Astrocyte (in vitro differentiated cells and primary cell): ENCODE results near the gene KIF14.
"Not testable (repeated sequence)": the region's sequence is repeated elsewhere in the genome, so short reads cannot be mapped to it uniquely, and the experiment has no call there.

ENCODE experiments used
- EZH2 ChIP-seq: IDR thresholded peaks from 2 replicates; pipeline ENCODE4 v1.6.1; 2012; ENCODE audit warnings: mild to moderate bottlenecking, low read length, inconsistent platforms; ENCODE audit not compliant: insufficient read depth
- TF ChIP-seq, protein P1 (sequence below): IDR thresholded peaks from 2 replicates; pipeline ENCODE4 v1.5.1; 2011; ENCODE audit warnings: low read depth, mild to moderate bottlenecking, inconsistent platforms, low read length, moderate library complexity; ENCODE audit not compliant: insufficient read depth

DNA sequence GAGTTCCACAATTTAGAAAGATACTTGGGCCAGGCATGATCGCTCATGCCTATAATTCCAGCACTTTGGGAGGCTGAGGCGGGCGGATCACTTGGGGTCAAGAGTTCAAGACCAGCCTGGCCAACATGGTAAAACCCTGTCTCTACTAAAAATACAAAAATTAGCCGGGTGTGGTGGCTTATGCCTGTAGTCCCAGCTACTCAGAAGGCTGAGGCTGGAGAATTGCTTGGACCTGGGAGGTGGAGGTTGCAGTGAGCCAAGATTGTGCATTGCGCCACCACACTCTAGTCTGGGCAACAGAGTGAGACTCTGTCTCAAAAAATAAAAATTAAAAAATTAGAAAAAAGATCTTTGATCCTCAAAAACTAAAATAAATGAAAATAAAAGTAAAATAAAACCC, 96.0 kb downstream of the KIF14 start:
- TF ChIP-seq, protein P1, sequence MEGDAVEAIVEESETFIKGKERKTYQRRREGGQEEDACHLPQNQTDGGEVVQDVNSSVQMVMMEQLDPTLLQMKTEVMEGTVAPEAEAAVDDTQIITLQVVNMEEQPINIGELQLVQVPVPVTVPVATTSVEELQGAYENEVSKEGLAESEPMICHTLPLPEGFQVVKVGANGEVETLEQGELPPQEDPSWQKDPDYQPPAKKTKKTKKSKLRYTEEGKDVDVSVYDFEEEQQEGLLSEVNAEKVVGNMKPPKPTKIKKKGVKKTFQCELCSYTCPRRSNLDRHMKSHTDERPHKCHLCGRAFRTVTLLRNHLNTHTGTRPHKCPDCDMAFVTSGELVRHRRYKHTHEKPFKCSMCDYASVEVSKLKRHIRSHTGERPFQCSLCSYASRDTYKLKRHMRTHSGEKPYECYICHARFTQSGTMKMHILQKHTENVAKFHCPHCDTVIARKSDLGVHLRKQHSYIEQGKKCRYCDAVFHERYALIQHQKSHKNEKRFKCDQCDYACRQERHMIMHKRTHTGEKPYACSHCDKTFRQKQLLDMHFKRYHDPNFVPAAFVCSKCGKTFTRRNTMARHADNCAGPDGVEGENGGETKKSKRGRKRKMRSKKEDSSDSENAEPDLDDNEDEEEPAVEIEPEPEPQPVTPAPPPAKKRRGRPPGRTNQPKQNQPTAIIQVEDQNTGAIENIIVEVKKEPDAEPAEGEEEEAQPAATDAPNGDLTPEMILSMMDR, result not testable (repeated sequence)
- TF ChIP-seq EZH2, result not testable (repeated sequence)
